ENCODE data around the gene ASXL3.

Gene ASXL3

GRCh38 chr18:33584548-33585430, 6.8 kb downstream of the ASXL3 start:
- DNase-seq: peak; percentile 83

GRCh38 chr18:33585431-33585775, 7.4 kb downstream of the ASXL3 start:
- DNase-seq: no peak

DNA sequence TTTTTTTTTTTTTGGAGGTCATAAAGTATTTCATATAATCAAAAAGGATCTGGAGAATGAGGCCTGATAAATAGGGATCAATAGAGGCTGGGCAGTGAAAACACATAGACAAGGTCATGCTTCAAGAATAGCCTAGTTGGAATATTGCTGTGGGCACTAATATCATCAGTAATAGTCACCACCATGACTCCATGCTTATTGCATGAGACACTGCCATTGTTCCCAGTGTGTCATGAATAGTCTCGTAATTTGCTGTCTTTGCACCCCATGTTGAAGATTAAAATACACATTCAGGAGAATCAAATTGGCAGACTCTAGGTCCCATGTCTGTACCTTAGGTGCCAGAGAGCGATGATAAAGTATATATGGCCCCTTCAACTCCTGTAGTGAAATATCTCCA, 10.3 kb downstream of the ASXL3 start:
- no peak for DNase-seq

- no peak for DNase-seq
Measured at GRCh38 chr18:33593261-33593660, 15.2 kb downstream of the ASXL3 start.

- DNase-seq: no peak
Measured at GRCh38 chr18:33594799-33595198, 16.8 kb downstream of the ASXL3 start.

DNA sequence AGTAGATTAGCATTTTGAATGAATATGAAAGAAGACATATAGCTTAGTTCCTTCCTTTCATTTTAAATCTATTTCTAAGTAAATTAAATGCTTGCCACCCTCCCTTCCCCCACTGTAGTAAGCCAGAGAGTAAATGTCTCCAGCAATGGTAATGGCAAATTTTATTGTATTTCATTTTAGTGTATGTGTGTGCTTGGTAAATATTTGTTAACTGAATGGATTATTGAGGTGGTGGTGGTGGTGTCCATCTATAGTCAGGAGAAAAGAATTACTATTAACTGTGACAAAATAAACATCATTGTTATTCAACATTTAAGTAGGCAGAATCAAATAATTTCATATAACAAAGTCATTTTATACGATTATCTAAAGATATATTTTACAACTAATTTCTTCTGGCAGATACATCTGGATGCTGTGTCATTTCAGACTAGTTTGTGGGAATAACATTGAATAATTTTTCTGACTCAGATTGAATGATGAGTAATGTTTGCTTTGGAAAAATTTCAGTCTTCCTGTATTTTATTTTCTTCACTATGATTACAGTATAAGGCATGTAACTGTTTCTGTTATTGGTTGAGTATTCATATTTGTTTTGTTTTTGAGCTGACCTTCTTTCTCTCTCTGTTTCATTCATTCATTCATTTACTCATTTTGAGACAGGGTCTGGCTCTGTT, 18.3 kb downstream of the ASXL3 start:
- no peak for DNase-seq

GRCh38 chr18:33600846-33601245, 22.8 kb downstream of the ASXL3 start:
- no peak for DNase-seq

GRCh38 chr18:33603454-33603853, 25.4 kb downstream of the ASXL3 start:
- no peak for DNase-seq

DNA sequence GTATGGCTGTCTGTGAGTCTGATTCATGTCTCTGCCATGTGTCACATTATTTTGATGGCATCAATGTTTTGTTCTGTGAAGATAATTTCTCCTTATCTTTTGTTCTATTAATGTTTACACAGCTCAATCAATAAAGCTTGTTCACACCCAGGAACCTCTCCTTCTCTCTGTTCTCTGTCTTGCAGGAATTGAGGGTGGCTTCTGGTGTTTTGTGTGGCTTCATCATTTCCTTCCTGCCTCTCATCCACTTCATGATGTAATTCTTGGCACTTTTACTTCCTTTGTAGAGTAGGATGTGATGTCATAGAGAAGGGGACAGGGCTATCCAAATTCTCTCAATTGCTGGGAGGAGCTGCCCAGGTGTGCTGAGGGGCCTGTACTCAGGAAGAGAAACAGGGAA, 27.2 kb downstream of the ASXL3 start:
- DNase-seq: no peak

DNA sequence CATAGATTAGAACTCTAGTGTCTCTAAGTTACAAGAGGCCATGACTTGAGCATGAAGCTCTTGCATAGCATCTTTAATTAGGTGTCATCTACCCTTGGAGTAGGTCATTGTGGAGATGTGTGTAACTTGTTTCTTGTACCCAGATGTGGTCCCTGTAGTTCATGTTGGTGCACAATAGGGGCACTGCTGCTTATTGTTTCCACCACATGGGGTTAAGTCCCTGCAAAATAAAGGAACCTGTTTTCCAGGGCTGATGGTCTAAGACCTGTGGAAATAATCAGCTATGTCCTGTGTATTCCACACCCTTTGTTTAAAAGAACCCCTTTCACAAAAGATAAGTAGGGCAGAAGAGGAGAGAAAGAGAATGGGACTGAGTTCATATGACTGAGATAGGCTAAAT, 28.6 kb downstream of the ASXL3 start:
- DNase-seq: no peak

GRCh38 chr18:33611525-33612135, 33.6 kb downstream of the ASXL3 start:
- no peak for DNase-seq

DNA sequence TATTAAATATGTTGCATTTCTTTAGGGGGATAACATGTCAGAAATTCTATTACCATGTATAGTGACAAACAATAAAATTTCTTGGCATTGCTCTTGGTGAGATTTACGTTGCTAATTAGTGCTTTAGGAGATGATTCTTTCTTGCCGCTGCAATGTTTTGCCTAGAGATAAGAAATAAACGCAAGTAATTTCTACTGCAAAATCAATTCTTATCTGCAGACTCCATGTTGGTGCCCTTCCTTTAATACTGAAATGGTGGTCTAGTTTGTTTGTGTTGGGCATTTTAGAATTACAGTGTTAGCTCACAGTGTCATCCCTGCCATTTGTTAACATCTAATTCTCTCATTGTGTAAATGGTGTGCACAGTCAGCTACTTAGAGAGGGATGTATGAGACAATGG, 34.6 kb downstream of the ASXL3 start:
- DNase-seq: no peak

DNA sequence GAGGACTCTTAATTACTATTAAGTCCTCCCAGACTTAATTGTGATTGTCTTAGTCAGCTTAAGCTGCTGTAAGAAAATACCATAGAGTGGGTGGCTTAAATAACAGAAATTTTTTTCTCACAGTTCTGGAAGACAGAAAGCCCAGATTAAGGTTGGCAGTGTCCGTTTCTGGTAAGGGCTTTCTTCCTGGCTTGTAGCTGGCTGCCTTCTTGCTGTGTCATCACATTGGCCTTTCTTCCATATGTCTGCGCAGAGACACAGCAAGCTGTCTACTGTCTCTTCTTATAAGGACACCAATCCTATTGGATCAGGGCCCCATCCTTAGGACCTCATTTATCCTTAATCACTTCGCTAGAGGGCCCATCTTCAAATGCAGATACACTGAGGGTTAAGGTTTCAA, 38.5 kb downstream of the ASXL3 start:
- no peak for DNase-seq

DNA sequence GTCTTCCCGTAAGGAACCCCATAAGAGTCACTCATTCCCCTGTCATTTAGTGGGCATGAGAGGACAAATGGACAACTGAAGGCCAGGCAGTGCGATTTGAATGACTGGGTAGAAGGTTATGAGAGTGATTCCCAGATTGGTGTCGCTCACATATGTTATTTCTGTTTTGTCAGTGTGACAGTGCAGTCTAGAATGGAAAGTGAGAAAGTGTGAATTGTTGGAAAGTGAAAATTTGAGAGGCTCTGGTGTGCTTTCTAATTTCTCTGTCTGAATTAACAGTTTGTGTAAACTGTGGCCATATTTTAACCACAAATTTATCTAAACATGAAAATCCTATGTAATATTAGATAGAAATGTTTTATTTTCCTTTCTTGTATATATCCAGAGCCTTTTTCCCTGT, 49.1 kb downstream of the ASXL3 start:
- DNase-seq: no peak

DNA sequence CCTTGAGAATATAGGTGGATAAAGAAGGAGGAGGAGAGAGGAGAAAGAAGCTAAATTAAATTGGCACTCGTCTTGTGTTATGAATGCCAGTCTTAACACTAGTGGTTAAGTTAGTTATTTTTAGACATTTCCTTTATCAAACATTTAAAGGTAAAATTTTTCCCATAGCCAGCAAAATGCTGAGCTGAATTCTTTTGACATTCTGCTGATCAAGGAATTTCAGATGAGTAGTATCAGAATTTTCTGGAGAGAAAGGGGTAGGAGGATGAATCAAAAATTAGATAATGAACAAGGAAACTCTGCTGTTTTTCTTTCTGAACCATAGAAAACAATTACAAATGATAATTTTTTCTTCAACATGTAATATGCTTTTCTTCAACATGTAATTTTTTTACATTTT, 52.5 kb downstream of the ASXL3 start:
- DNase-seq: no peak

DNA sequence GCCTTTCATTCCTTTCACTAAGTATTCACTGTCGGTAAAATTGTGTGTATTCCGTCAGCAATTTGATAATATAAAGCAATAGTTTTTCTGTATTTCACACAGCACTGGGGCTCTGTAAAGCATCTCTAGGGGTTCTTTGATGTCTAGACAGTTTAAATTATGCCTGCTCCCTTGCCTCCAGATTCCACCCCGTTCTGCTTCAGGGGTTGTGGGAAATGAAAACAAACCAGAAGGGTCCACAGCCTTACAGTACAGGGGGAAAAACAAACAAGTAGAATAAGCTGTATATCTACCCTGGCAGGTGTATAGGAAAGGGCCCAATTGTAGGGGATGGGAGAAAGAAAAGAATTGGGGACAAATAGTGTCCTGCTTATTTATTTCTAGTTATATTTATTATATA, 63.1 kb downstream of the ASXL3 start:
- DNase-seq: no peak

- DNase-seq: no peak
Measured at GRCh38 chr18:33644494-33644893, 66.5 kb downstream of the ASXL3 start.

DNA sequence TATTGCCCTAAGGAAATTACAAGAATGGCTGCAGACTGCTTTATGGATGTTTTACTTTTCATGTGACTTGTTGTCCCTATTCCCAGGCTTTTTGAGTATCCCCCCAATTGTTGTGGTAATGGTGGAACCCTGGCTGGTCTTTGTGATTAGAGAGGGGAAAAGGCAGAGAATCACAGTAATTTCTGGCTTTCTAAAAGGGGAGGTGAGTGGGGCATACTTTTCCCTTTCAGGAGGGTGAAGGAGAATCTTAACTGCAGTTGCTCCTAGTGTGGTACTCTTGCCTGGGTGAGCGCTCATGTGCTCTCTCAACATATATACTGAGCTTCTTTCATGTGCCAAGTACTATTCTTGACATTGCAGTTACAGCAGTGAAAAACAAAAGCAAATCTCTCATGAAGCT, 69.3 kb downstream of the ASXL3 start:
- no peak for DNase-seq

DNA sequence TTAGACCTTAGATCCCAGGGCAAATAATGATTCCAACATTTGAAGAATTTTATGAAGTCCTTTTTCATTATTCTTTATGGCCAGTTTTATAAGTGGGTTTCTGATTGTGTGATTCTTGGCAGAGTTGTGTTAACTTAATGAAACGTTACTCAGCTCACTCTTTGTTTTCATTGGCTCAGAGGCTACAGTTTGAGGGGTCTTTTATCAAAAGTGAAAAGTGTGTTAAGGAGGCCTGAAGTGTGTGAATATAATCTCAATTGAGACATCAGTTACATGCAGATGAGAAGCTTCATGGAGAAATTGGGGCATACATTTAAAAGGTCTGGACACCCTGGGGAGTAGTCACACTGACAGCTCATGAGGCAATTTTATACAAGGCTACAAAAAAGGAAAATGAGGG, 74.6 kb downstream of the ASXL3 start:
- DNase-seq: no peak

DNA sequence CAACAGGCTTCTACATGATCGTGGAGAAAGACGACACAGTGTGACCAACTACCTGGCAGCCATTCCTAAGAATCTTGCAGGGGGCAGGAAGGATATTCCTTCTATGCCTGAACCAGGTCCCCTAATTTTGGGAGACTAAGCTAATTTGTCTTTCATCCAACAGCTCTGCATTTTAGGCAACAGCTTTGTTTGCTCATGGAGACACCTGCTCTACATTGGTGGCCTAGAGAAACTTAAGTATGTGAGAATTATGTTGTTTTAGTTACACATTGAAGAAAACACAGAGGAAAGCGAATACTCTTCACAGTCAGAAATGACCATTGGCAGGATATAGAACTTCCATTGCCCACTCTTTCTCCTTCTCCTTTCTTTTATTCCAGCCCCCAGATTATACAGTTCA, 75.2 kb downstream of the ASXL3 start:
- DNase-seq: no peak

DNA sequence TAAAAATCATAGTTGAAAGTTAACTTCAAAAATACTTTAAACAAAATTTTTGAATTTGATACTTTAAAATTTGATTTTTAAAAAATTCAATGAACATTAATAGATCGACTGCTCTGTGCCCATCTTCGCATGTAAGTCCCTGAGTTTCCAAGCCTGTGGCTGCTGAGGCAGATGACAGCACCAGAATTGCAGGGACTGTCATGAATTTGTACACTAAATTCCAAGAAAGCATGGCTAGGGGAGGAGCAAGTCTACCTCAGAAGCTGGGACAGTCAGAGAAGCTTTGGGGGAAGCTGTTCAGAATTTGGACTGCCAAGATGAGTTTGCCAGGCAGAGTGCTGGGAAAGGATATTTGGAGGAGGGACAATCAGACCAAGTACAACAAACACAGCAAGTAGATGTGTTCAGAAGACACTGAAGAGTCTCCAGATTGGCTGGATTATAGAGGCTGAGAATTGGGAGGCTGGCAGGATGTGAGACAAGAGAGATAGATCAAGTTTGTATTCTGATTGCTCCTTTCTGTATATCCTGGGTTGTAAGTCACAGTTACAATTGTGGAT, 79.0 kb downstream of the ASXL3 start:
- no peak for DNase-seq

GRCh38 chr18:33660696-33661310, 82.8 kb downstream of the ASXL3 start:
- no peak for DNase-seq

DNA sequence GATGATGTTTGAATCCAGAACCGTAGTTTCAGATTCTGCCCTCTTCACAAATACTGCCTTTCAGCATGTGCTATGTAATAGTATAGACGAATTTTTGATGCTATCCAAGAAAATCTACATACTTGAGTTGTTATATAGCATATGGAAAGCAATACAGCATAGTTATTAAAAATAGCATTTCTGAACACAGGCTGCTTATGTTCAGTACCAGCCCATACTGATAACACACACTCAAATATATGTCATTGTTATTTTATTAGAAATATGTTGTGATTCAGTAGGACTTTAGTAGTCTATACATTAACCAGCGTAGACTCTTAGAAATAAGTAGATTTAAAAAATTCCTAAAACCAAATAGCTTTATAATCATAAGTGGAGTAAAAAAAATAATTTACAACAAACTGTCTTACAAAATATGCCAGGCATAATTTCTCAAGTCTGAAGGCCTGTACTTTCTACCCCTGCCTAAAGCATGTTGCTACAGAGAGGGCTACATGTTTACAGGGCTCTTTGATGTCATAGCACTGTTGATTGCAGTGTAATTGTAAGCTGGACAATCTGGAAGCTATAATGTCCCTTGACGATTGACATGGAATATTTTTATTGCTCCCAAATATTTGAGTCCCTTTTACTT, 86.3 kb downstream of the ASXL3 start:
- DNase-seq: no peak
